HG02759 (cell line): ENCODE results near the gene ZPBP2.
"Not testable (repeated sequence)": the region's sequence is repeated elsewhere in the genome, so short reads cannot be mapped to it uniquely, and the experiment has no call there.

Experiments
- ATAC-seq: cut with Tn5 transposase; IDR thresholded peaks from one replicate; pipeline ENCODE4 v1.9.1; 2021; ENCODE audit warnings: mild to moderate bottlenecking, moderate library complexity; ENCODE audit not compliant: unreplicated experiment

Gene ZPBP2

GRCh38 chr17:39867880-39868553 lies at the start of gene ZPBP2:
Gene ZPBP2, plus strand, starts transcription at chr17:39868202. Its CDS starts 153 bp downstream, at chr17:39868355.
- no peak for ATAC-seq

- ATAC-seq, result no peak
These were observed 49.5 kb upstream of the ZPBP2 start for GRCh38 chr17:39818358-39819000.

DNA sequence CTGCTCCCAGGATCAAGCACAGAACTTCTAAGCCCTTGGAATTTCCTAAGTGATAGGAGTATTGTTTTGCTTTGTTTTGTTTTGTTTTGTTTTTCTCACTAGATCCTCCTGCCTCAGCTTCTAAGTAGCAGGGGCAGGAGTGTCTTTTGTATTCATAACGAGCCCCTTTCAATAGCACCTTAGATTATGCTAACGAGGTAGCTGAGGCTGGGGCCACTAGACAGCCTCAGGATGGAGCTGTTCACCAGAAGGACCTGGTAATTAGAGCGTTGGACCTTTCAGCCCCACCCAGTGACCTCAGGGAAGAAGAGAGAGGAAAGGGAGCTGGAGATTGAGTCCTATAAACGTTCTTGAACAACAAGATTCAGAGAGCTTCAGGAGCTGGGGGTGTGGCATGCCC lies 47.5 kb upstream of the ZPBP2 start:
- no peak for ATAC-seq

DNA sequence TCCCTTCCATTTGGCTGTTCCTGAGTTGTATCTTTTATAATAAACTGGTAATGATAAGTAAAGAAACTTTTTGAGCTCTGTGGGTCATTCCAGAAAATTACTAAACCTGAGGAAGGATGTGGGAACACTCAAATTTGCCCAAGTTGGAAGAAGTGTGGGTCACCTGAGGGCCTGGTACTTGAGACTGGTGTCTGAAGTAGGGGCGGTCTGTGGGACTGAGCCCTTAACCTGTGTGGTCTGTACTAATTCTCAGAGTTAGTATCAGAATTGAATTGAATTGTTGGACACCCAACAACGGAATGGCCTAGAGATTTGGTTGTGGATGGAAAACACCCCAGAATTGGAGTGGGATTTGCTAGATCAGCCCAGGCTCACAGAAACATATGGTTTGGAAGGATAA lies 47.0 kb upstream of the ZPBP2 start:
- no peak for ATAC-seq

DNA sequence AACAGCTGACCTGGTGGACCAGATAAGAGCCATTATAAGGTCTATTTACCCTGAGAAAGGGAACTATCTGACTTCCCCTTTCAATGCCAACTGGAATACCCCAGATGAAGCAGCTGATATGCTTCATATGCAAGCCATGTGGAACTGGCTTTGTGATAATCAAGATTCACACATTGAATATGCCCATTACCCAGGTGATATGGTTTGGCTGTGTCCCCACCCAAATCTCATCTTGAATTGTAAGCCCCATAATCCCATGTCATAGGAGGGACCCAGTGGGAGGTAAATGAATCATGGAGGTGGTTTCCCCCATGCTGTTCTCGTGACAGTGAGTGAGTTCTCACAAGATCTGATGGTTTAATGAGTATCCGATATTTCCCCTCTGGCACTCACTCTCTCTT lies 46.0 kb upstream of the ZPBP2 start:
- ATAC-seq, result no peak

- no peak for ATAC-seq
These were observed 44.5 kb upstream of the ZPBP2 start for GRCh38 chr17:39823407-39824054.

DNA sequence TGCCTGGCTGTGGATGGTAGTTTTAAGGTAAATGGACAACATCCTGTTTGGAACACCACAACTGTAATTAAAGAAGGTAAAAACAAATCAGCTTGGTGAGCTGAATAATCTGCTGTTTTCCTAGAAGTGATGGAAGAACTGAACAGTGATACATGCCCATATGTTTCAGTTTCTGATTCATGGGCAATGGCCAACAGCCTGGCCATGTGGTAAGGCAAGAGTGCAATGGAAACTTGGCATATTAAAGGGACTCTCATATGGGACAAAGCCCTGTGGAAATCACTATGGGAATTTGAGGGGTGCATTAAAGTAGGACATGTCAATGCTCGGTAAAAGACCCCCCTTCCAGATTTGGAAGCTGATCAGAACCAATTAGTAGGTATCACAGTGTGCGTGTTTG lies 41.7 kb upstream of the ZPBP2 start:
- ATAC-seq, result no peak

DNA sequence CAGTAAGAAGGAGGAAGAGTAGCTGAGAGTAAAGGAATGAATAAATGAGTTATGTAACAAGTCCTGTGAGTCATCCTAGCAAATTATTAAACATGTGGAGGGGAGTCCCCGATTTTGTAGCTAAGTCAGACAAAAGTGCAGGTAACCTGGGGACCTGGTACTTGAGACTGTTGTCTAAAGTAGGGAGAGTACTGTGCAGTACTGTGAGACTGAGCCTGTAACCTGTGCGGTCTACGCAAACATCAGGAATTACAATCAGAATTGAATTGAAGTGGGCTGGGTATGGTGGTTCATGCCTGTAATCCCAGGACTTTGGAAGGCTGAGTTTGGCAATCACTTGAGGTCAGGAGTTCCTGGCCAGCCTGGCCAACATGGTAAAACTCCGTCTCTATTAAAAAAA lies 39.6 kb upstream of the ZPBP2 start:
- ATAC-seq, result no peak

DNA sequence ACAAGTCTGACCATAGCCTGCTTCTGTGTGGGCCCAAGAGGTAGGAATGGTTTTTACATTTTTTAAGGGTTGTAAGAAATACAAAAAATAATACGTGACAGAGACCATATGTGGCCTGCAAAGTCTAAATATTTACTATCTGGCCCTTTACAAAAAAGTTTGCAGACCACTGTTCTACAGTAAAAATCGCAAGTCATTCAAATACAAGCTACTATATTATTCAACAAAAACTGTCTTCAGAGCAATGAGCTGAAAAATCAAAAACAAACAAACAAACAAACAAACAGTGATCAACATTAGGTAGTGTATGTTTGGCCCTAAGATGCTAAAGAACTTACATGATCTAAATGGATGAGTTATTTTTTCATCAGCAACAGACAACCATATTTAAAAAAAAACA lies 36.4 kb upstream of the ZPBP2 start:
- no peak for ATAC-seq

GRCh38 chr17:39834017-39834416 lies 34.0 kb upstream of the ZPBP2 start:
- ATAC-seq, result no peak

DNA sequence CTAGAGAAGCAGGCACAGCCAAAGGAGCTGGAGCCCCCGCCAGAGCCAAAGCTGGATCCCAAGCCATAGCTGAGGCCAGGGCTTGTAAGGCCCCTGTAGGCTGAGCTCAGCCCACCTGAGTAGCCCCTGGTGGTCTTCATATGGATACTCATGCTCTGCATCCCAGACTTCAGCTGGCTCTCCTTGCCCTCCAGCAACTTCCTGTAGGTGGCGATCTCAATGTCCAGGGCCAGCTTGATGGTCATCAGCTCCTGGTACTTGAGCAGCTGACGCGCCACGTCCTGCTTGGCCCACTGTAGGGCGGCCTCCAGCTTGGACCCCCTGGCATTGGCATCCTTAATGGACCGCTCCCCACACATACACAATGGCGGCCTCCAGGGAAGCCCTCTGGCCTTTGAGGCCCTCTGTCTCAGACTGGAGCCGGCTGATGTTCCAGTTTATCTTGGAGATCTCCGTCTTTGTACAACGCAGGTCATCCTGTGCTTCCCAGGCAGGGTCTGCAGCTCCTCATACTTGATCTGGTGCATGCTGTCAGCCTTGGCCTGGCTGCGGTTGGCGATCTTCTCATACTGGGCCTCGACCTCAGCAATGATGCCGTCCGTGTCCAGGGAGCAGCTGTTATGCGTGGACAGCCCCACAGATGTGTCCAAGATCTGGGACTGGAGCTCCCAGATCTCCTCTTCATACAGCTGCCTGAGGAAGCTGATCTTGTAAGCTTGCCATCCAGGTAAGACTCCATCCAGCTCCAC lies 32.8 kb upstream of the ZPBP2 start:
- no peak for ATAC-seq

DNA sequence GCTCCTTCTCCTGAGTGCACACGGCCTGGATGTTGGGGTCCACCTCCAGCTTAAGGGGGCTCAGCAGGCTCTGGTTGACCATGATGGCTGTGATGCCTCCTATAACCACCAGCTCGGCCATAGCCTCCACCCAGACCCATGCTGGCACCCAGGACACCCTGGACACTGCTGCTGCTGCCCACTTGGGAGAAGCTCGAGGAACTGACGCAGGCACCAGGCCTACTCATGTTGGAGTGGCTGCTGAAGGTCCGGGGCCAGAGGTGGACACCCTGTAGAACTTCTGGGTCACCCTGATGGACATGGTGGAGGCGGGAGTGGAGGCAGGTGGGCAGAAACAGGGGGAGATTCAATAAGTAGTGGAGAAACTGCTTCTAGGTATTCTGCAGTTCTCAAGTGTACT lies 31.9 kb upstream of the ZPBP2 start:
- no peak for ATAC-seq

DNA sequence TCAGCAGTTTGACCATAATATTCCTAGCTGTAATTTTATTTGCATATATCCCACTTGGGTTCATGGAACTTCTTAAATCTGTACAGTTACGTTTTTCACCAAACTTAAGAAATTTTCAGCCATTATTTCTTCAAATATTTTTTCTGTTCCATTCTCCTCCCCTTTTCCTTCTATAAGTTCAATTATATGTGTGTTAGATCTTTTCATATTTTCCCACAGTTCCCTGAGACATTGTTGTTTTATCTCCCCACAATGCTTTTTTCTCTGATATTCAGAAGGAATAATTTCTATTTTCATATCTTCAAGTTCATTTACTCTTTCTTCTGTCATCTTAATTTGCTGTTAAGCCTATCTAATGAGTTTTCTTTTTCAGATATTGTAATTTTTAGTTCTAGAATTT lies 29.9 kb upstream of the ZPBP2 start:
- no peak for ATAC-seq

DNA sequence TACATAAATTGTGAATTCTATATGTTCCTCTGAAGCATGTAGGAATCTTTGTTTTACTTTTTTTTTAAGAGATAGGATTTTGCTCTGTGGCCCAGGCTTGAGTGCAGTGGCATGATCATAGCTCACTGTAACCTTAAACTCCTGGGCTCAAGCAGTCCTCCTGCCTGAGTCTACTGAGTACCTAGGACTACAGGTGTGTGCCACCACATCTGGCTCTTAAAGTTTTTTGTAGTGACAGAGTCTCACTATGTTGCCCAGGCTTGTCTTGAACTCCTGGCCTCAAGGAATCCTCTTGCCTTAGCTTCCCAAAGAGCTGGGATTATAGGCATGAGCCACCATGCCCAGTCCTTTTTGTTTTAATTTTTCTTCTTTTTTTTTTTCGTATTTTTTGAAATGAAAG lies 29.2 kb upstream of the ZPBP2 start:
- no peak for ATAC-seq

GRCh38 chr17:39841134-39841683 lies 26.8 kb upstream of the ZPBP2 start:
- no peak for ATAC-seq

DNA sequence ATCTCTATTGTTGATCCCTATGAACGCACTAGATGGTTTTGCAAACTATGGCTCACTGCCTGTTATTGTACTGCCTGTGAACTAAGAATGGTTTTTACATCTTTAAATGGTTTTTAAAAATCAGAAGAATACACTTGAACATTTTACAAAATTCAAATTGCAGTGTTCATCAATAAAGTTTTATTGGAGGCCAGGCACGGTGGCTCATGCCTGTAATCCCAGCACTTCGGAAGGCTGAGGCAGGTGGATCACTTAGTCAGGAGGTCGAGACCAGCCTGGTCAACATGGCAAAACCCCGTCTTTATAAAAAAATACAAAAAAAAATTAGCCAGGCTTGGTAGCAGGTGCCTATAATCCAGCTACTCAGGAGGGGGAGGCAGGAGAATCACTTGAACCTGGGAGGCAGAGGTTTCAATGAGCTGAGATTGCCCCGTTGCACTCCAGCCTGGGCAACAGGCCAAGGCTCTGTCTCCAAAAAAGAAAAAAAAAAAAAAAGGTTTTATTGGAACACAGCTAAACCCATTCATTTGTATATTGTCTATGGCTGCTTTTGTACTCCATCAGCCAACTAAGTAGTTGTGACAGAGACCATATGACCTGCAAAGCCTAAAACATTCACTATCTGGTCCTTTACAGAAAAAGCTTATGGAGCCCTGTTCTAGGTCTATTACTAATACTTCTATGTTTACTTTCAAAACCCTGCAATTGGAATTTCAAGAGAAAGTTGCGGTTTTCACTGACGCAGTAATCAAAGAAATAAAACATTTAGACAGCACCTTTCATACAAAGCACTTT lies 22.8 kb upstream of the ZPBP2 start:
- no peak for ATAC-seq

DNA sequence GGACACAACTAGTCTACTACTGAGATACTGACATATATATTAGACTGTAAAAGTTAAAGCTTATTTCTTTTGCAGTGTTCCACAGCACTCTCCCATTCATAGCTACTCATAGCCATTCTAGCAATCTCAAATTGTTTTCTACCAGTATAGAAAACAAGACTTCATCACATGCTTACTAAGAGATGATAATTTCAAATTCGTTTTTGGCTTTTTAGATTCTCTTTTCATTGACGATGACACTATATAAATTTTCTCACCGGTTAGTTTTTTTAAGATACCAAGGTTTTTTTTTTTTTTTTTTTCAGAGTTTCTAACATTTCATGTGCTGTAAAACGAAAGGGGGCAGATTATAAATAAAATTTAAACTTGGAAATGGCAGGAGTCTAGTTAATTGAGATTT lies 21.8 kb upstream of the ZPBP2 start:
- no peak for ATAC-seq

DNA sequence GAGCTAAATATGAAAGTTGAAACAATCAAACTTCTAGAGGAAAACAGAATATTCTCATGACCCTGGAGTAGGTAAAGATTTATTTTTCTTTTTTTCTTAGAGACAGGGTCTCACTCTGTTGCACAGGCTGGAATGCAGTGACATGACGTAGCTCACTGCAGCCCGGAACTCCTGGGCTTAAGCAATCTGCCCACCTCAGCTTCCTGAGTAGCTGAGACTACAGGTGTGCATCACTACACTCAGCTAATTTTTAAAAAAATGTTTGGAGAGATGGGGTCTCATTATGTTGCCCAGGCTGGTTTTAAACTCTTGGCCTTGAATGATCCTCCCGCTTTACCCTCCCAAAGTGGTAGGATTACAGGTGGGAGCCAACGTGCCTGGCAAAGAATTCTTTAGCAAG lies 19.4 kb upstream of the ZPBP2 start:
- ATAC-seq, result no peak

DNA sequence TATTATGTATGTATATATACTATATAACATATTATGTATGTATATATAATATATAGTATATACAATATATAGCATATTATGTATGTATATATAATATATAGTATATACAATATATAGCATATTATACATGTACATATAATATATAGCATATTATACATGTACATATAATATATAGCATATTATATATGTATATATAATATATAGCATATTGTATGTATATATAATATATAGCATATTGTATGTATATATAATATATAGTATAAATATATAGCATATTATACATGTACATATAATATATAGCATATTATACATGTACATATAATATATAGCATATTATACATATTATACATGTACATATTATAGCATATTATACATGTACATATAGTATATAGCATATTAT lies 17.8 kb upstream of the ZPBP2 start:
- ATAC-seq, result not testable (repeated sequence)

DNA sequence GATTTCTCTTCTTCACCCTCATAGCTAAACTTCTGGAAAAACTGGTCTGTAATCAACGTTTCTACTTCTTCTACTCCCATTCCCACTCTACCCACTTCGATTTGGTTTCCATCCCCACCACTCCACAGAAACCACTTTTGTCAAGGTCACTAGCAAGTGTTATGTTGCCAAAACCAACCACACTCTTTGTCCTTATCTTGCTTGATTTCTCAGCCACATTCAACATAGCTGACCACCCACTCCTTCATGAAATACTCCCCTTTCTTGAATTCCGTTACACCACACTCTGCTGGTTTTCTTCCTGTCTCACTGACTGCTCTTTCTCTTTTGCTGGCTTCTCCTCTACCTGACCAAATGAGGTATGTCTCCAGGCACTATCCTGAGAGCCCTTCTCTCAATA lies 15.8 kb upstream of the ZPBP2 start:
- no peak for ATAC-seq

- ATAC-seq, result no peak
These were observed 13.1 kb upstream of the ZPBP2 start for GRCh38 chr17:39854909-39855308.
